ENCODE measurements around the gene KIRREL1. TPM values are rescaled to one million over a fixed set of nuclear protein-coding genes. Genes with fewer than 3 reads are reported as not detected.

The KIRREL1 gene
- total RNA-seq, 1 experiment from 2014 or later = 42.4 TPM

DNA sequence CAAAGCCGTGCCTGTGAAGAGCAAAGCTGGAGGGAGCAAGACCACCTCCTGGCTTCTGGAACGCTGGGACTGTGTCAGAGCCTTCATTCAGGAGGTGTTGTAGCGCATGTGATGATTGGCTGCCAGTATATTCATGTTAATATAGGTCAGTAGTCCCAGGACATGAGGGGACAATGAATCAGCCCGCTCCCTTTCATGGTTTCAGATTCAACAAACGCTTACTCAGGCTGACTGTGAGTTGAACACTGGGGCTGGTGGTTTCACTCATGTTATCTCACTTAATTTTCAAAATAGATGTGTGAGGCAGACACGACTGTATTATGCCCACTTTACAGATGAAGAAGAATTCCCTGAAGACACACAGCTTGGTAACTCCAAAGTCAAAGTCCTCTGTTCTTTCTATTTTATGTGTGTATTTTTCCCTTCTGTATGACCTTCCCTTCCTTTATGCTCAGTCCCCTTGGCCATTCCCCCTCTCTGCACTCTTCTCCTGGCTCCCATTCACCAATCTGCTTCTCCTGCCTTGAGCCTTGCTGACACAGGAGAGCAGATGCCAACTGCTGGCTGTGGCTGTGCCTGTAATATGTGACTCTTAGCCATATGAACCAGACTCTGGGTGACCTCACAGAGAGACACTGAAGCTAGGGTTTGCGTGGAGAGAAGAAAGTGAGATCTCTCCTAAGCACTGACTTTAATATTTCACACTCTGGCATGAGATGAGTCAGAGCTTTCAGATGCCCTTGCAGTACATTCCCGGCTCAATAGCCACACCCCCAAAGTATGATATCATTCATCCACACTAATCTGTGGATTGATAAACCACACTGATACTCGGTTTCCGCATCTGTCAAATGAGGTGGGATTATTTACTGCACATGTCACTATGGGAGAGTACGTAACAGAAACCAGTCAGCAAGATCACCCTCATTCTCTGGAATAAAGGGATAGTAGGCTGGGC lies 31.4 kb upstream of the KIRREL1 start:
- no peaks in the 10 kb centered on the region for H3K9me3 Mint-ChIP-seq
- no peak for ATAC-seq
- peaks cover 14% of the 10 kb centered on the region for H3K4me1 Mint-ChIP-seq
- ChIA-PET POLR2A (no interaction called here), CTCF (interaction anchor here (1.0 to 18.1 kb wide), 11 partner anchors 14 to 159 kb away, joined by 3 to 820 read pairs (median 9); no protein-coding TSS in a partner anchor)
- H3K27ac Mint-ChIP-seq = no peak overlapping the region
- DNase-seq (ENCODE audit: low spot score) = no peak
- TF ChIP-seq SMAD4 (CRISPR knock-in tag; IDR thresholded peaks at IDR 0.05) = no peak
- no peak for TF ChIP-seq CBFB (CRISPR knock-in tag; IDR thresholded peaks at IDR 0.05; ENCODE audit: low read depth)
- TF ChIP-seq ZNF121 (CRISPR knock-in tag; IDR thresholded peaks at IDR 0.05) = no peak
- TF ChIP-seq, protein P1, sequence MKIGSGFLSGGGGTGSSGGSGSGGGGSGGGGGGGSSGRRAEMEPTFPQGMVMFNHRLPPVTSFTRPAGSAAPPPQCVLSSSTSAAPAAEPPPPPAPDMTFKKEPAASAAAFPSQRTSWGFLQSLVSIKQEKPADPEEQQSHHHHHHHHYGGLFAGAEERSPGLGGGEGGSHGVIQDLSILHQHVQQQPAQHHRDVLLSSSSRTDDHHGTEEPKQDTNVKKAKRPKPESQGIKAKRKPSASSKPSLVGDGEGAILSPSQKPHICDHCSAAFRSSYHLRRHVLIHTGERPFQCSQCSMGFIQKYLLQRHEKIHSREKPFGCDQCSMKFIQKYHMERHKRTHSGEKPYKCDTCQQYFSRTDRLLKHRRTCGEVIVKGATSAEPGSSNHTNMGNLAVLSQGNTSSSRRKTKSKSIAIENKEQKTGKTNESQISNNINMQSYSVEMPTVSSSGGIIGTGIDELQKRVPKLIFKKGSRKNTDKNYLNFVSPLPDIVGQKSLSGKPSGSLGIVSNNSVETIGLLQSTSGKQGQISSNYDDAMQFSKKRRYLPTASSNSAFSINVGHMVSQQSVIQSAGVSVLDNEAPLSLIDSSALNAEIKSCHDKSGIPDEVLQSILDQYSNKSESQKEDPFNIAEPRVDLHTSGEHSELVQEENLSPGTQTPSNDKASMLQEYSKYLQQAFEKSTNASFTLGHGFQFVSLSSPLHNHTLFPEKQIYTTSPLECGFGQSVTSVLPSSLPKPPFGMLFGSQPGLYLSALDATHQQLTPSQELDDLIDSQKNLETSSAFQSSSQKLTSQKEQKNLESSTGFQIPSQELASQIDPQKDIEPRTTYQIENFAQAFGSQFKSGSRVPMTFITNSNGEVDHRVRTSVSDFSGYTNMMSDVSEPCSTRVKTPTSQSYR (CRISPR knock-in tag; IDR thresholded peaks at IDR 0.05) = no peak
- no peak for TF ChIP-seq GABPB1 (CRISPR knock-in tag; IDR thresholded peaks at IDR 0.05)
- TF ChIP-seq, protein P2, sequence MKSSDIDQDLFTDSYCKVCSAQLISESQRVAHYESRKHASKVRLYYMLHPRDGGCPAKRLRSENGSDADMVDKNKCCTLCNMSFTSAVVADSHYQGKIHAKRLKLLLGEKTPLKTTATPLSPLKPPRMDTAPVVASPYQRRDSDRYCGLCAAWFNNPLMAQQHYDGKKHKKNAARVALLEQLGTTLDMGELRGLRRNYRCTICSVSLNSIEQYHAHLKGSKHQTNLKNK (CRISPR knock-in tag; IDR thresholded peaks at IDR 0.05) = no peak
- no peaks in the 10 kb centered on the region for H3K36me3 Mint-ChIP-seq
- H3K27me3 Mint-ChIP-seq (ENCODE audit: low read depth) = peaks cover 3% of the 10 kb centered on the region; the same call in 1 of the 2 replicates
- H3K4me3 Mint-ChIP-seq = no peak overlapping the region

DNA sequence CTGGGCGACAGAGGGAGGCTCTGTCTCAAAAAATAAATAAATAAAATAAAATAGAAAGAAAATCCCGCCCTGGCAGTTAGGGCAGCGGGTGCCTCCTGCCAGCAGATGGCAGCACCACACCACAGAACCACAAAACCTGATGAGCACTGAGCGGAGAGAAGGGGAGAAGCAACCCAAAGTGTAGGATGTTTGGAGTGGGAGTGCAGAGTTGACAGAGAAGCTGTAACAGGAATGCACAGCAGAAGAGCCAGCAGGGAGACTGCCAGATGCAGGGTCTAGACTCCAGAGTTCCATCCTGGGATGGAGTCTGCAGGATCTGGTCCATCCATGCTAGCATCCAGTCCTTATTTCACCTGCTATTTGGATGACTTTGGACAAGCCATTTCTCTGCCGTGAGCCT lies 29.7 kb upstream of the KIRREL1 start:
- ATAC-seq (peak; percentile 90), DNase-seq (ENCODE audit: low spot score) (peak; percentile 79)
- Mint-ChIP-seq H3K4me1 (peaks cover 14% of the 10 kb centered on the region), H3K9me3 (no peaks in the 10 kb centered on the region), H3K36me3 (no peaks in the 10 kb centered on the region), H3K27me3 (ENCODE audit: low read depth) (peaks cover 3% of the 10 kb centered on the region; the same call in 1 of the 2 replicates), H3K27ac (no peak overlapping the region), H3K4me3 (no peak overlapping the region)
- ChIA-PET CTCF (interaction anchor here (0.6 to 18.1 kb wide), 29 partner anchors 12 to 533 kb away, joined by 3 to 820 read pairs (median 5); no protein-coding TSS in a partner anchor), POLR2A (interaction anchor here (1.0 kb wide), 1 partner anchor 159 kb away, joined by 3 read pairs; no protein-coding TSS in a partner anchor)
- TF ChIP-seq, protein P3, sequence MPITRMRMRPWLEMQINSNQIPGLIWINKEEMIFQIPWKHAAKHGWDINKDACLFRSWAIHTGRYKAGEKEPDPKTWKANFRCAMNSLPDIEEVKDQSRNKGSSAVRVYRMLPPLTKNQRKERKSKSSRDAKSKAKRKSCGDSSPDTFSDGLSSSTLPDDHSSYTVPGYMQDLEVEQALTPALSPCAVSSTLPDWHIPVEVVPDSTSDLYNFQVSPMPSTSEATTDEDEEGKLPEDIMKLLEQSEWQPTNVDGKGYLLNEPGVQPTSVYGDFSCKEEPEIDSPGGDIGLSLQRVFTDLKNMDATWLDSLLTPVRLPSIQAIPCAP (CRISPR knock-in tag; IDR thresholded peaks at IDR 0.05) = no peak
- TF ChIP-seq, protein P4, sequence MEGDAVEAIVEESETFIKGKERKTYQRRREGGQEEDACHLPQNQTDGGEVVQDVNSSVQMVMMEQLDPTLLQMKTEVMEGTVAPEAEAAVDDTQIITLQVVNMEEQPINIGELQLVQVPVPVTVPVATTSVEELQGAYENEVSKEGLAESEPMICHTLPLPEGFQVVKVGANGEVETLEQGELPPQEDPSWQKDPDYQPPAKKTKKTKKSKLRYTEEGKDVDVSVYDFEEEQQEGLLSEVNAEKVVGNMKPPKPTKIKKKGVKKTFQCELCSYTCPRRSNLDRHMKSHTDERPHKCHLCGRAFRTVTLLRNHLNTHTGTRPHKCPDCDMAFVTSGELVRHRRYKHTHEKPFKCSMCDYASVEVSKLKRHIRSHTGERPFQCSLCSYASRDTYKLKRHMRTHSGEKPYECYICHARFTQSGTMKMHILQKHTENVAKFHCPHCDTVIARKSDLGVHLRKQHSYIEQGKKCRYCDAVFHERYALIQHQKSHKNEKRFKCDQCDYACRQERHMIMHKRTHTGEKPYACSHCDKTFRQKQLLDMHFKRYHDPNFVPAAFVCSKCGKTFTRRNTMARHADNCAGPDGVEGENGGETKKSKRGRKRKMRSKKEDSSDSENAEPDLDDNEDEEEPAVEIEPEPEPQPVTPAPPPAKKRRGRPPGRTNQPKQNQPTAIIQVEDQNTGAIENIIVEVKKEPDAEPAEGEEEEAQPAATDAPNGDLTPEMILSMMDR (IDR thresholded peaks at IDR 0.05) = peak; percentile 89

DNA sequence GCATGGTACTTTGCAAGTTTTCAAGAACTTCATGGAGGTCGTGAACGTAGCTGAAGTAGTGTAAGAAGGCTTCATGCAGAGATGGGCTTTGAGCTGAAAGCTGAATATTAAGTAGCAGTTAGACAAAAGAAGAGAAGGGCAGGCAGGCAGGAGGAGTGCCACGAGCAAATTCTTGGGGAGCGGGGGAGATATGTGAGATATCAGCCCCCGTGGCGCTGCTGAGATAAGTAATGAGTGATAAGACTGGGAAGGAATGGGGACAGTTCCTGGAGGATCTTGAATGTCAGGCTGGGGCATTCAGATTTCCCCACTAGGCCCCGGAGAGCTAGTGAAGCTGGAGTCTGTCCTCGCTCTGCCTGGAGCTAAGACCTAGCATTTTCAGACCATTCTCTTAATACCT lies 27.9 kb upstream of the KIRREL1 start:
- ChIA-PET POLR2A (interaction anchor here (0.7 kb wide), 1 partner anchor 152 kb away, joined by 3 read pairs; no protein-coding TSS in a partner anchor), CTCF (interaction anchor here (0.5 to 18.1 kb wide), 8 partner anchors 18 to 155 kb away, joined by 3 to 820 read pairs (median 5); partner anchors contain the start of gene KIRREL1)
- Mint-ChIP-seq H3K9me3 (peaks cover 3% of the 10 kb centered on the region), H3K27me3 (ENCODE audit: low read depth) (no peaks in the 10 kb centered on the region), H3K27ac (no peak overlapping the region), H3K4me1 (peaks cover 14% of the 10 kb centered on the region), H3K4me3 (no peak overlapping the region), H3K36me3 (peaks cover 3% of the 10 kb centered on the region; the same call in 1 of the 2 replicates)
- ATAC-seq = no peak
- no peak for DNase-seq (ENCODE audit: low spot score)
- TF ChIP-seq FOXP1 (CRISPR knock-in tag; IDR thresholded peaks at IDR 0.05; ENCODE audit: borderline replicate concordance) = no peak
- TF ChIP-seq, protein P5, sequence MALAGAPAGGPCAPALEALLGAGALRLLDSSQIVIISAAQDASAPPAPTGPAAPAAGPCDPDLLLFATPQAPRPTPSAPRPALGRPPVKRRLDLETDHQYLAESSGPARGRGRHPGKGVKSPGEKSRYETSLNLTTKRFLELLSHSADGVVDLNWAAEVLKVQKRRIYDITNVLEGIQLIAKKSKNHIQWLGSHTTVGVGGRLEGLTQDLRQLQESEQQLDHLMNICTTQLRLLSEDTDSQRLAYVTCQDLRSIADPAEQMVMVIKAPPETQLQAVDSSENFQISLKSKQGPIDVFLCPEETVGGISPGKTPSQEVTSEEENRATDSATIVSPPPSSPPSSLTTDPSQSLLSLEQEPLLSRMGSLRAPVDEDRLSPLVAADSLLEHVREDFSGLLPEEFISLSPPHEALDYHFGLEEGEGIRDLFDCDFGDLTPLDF (CRISPR knock-in tag; IDR thresholded peaks at IDR 0.05) = no peak
- TF ChIP-seq, protein P6, sequence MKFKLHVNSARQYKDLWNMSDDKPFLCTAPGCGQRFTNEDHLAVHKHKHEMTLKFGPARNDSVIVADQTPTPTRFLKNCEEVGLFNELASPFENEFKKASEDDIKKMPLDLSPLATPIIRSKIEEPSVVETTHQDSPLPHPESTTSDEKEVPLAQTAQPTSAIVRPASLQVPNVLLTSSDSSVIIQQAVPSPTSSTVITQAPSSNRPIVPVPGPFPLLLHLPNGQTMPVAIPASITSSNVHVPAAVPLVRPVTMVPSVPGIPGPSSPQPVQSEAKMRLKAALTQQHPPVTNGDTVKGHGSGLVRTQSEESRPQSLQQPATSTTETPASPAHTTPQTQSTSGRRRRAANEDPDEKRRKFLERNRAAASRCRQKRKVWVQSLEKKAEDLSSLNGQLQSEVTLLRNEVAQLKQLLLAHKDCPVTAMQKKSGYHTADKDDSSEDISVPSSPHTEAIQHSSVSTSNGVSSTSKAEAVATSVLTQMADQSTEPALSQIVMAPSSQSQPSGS (CRISPR knock-in tag; IDR thresholded peaks at IDR 0.05; ENCODE audit: borderline replicate concordance, low read depth) = no peak
- TF ChIP-seq ZNF671 (CRISPR knock-in tag; IDR thresholded peaks at IDR 0.05) = no peak
- TF ChIP-seq, protein P7, sequence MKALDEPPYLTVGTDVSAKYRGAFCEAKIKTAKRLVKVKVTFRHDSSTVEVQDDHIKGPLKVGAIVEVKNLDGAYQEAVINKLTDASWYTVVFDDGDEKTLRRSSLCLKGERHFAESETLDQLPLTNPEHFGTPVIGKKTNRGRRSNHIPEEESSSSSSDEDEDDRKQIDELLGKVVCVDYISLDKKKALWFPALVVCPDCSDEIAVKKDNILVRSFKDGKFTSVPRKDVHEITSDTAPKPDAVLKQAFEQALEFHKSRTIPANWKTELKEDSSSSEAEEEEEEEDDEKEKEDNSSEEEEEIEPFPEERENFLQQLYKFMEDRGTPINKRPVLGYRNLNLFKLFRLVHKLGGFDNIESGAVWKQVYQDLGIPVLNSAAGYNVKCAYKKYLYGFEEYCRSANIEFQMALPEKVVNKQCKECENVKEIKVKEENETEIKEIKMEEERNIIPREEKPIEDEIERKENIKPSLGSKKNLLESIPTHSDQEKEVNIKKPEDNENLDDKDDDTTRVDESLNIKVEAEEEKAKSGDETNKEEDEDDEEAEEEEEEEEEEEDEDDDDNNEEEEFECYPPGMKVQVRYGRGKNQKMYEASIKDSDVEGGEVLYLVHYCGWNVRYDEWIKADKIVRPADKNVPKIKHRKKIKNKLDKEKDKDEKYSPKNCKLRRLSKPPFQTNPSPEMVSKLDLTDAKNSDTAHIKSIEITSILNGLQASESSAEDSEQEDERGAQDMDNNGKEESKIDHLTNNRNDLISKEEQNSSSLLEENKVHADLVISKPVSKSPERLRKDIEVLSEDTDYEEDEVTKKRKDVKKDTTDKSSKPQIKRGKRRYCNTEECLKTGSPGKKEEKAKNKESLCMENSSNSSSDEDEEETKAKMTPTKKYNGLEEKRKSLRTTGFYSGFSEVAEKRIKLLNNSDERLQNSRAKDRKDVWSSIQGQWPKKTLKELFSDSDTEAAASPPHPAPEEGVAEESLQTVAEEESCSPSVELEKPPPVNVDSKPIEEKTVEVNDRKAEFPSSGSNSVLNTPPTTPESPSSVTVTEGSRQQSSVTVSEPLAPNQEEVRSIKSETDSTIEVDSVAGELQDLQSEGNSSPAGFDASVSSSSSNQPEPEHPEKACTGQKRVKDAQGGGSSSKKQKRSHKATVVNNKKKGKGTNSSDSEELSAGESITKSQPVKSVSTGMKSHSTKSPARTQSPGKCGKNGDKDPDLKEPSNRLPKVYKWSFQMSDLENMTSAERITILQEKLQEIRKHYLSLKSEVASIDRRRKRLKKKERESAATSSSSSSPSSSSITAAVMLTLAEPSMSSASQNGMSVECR (CRISPR knock-in tag; IDR thresholded peaks at IDR 0.05; ENCODE audit: borderline replicate concordance) = no peak

Data from WTC11 (cell line).